ENCODE results near the gene CELF5.
A peak's percentile ranks its signal among the peaks of the same experiment; 100 is the strongest.

CELF5 gene

GRCh38 chr19:3276341-3276799, 51.9 kb downstream of the CELF5 start:
- no peak overlapping the region for H2BK5ac ChIP-seq (ENCODE audit: low read length)
- H3K9me3 ChIP-seq (replicated peaks in 1 of 2; ENCODE audit: control insufficient read depth in 2 of 2, insufficient read depth in 1 of 2, low read depth in 1 of 2, low read length in 2 of 2): peaks cover 2 to 6% of the 10 kb centered on the region in 2 donors
- H3K18ac ChIP-seq (ENCODE audit: low read length): no peak overlapping the region
- H2BK15ac ChIP-seq (ENCODE audit: low read length): no peak overlapping the region
- H3K9ac ChIP-seq (ENCODE audit: low read depth, low read length, poor library complexity): no peak overlapping the region
- H3K36me3 ChIP-seq (replicated peaks in 1 of 2; ENCODE audit: control insufficient read depth in 2 of 2, insufficient read depth in 2 of 2, low read length in 2 of 2): no peaks in the 10 kb centered on the region
- H3K4me3 ChIP-seq (ENCODE audit: low read length in 2 of 2): no peak overlapping the region
- no peak overlapping the region for H2BK120ac ChIP-seq (ENCODE audit: low read depth, low read length)
- H3K27me3 ChIP-seq (ENCODE audit: control insufficient read depth in 3 of 3, insufficient read depth in 3 of 3, low read depth in 1 of 3, low read length in 3 of 3): peaks cover 0 to 2% (median 0%) of the 10 kb centered on the region in 3 experiments
- H4K8ac ChIP-seq (ENCODE audit: low read depth, low read length): no peak overlapping the region
- no peak for DNase-seq (ENCODE audit: low spot score)
- no peak overlapping the region for H2AK5ac ChIP-seq (ENCODE audit: low read depth, low read length)
- no peak overlapping the region for H2BK12ac ChIP-seq (ENCODE audit: low read length)
- peak overlapping the region; percentile 25 for H2AFZ ChIP-seq (ENCODE audit: low read length)
- H4K91ac ChIP-seq (ENCODE audit: low read depth, low read length, poor library complexity): no peak overlapping the region
- WGBS, 2 donors (ENCODE audit: extremely low coverage in 2 of 2, insufficient read length in 2 of 2, insufficient replicate concordance in 1 of 2): no CpG with 5 or more reads among the region's 11 CpGs
- peak overlapping the region; percentile 67 for H3K4me2 ChIP-seq (ENCODE audit: insufficient read depth, low read length, poor library complexity, severe bottlenecking)
- no peak overlapping the region for H3K27ac ChIP-seq (replicated peaks; ENCODE audit: low read length)
- H3K4me1 ChIP-seq (ENCODE audit: control insufficient read depth in 2 of 2, insufficient read depth in 1 of 2, low read depth in 1 of 2, low read length in 2 of 2): peaks cover 9 to 26% of the 10 kb centered on the region in 2 donors
- no peaks in the 10 kb centered on the region for H3K79me1 ChIP-seq (ENCODE audit: low read depth, low read length)
- H3K4ac ChIP-seq (ENCODE audit: low read length): no peak overlapping the region
- no peak overlapping the region for H3K23ac ChIP-seq (ENCODE audit: low read depth, low read length, poor library complexity)
- H3K14ac ChIP-seq (ENCODE audit: low read length): no peak overlapping the region

- H3K4me1 ChIP-seq (ENCODE audit: control insufficient read depth in 2 of 2, insufficient read depth in 1 of 2, low read depth in 1 of 2, low read length in 2 of 2): peaks cover 9 to 21% of the 10 kb centered on the region in 2 donors
- H3K27ac ChIP-seq (replicated peaks; ENCODE audit: low read length): no peak overlapping the region
- peaks cover 0 to 2% (median 0%) of the 10 kb centered on the region in 3 experiments for H3K27me3 ChIP-seq (ENCODE audit: control insufficient read depth in 3 of 3, insufficient read depth in 3 of 3, low read depth in 1 of 3, low read length in 3 of 3)
- no peak overlapping the region for H3K4me2 ChIP-seq (ENCODE audit: insufficient read depth, low read length, poor library complexity, severe bottlenecking)
- no peak overlapping the region for H4K91ac ChIP-seq (ENCODE audit: low read depth, low read length, poor library complexity)
- no peak overlapping the region for H3K9ac ChIP-seq (ENCODE audit: low read depth, low read length, poor library complexity)
- H3K14ac ChIP-seq (ENCODE audit: low read length): no peak overlapping the region
- no peak overlapping the region for H3K23ac ChIP-seq (ENCODE audit: low read depth, low read length, poor library complexity)
- H2BK12ac ChIP-seq (ENCODE audit: low read length): no peak overlapping the region
- no peak overlapping the region for H2BK5ac ChIP-seq (ENCODE audit: low read length)
- no peak overlapping the region for H2AFZ ChIP-seq (ENCODE audit: low read length)
- DNase-seq (ENCODE audit: low spot score): no peak
- no peaks in the 10 kb centered on the region for H3K79me1 ChIP-seq (ENCODE audit: low read depth, low read length)
- no peak overlapping the region for H2BK15ac ChIP-seq (ENCODE audit: low read length)
- H3K4me3 ChIP-seq (ENCODE audit: low read length in 2 of 2): no peak overlapping the region
- H3K9me3 ChIP-seq (replicated peaks in 1 of 2; ENCODE audit: control insufficient read depth in 2 of 2, insufficient read depth in 1 of 2, low read depth in 1 of 2, low read length in 2 of 2): peaks cover 0 to 4% of the 10 kb centered on the region in 2 donors
- no peak overlapping the region for H4K8ac ChIP-seq (ENCODE audit: low read depth, low read length)
- H3K18ac ChIP-seq (ENCODE audit: low read length): no peak overlapping the region
- no peak overlapping the region for H2BK120ac ChIP-seq (ENCODE audit: low read depth, low read length)
- no peak overlapping the region for H2AK5ac ChIP-seq (ENCODE audit: low read depth, low read length)
- no peak overlapping the region for H3K4ac ChIP-seq (ENCODE audit: low read length)
- H3K36me3 ChIP-seq (replicated peaks in 1 of 2; ENCODE audit: control insufficient read depth in 2 of 2, insufficient read depth in 2 of 2, low read length in 2 of 2): peaks cover 0 to 3% of the 10 kb centered on the region in 2 donors
- WGBS, 2 donors (ENCODE audit: extremely low coverage in 2 of 2, insufficient read length in 2 of 2, insufficient replicate concordance in 1 of 2): no CpG with 5 or more reads among the region's 5 CpGs
Measured at GRCh38 chr19:3277649-3278048, 53.2 kb downstream of the CELF5 start.

GRCh38 chr19:3278294-3278693, 53.8 kb downstream of the CELF5 start:
- Histone ChIP-seq H3K4me3 (ENCODE audit: low read length in 2 of 2) (peak overlapping the region in 1 of 2 donors; percentile 34), H3K18ac (ENCODE audit: low read length) (no peak overlapping the region), H3K4me2 (ENCODE audit: insufficient read depth, low read length, poor library complexity, severe bottlenecking) (no peak overlapping the region), H2BK15ac (ENCODE audit: low read length) (no peak overlapping the region), H3K27ac (replicated peaks; ENCODE audit: low read length) (no peak overlapping the region), H2BK5ac (ENCODE audit: low read length) (no peak overlapping the region), H2BK120ac (ENCODE audit: low read depth, low read length) (no peak overlapping the region), H2BK12ac (ENCODE audit: low read length) (peak overlapping the region; percentile 80), H3K27me3 (ENCODE audit: control insufficient read depth in 3 of 3, insufficient read depth in 3 of 3, low read depth in 1 of 3, low read length in 3 of 3) (peaks cover 0 to 2% (median 0%) of the 10 kb centered on the region in 3 experiments), H3K9me3 (replicated peaks in 1 of 2; ENCODE audit: control insufficient read depth in 2 of 2, insufficient read depth in 1 of 2, low read depth in 1 of 2, low read length in 2 of 2) (no peaks in the 10 kb centered on the region), H3K23ac (ENCODE audit: low read depth, low read length, poor library complexity) (no peak overlapping the region), H3K36me3 (replicated peaks in 1 of 2; ENCODE audit: control insufficient read depth in 2 of 2, insufficient read depth in 2 of 2, low read length in 2 of 2) (peaks cover 0 to 3% of the 10 kb centered on the region in 2 donors), H2AK5ac (ENCODE audit: low read depth, low read length) (no peak overlapping the region), H3K14ac (ENCODE audit: low read length) (no peak overlapping the region), H3K9ac (ENCODE audit: low read depth, low read length, poor library complexity) (peak overlapping the region; percentile 32), H4K8ac (ENCODE audit: low read depth, low read length) (no peak overlapping the region), H2AFZ (ENCODE audit: low read length) (no peak overlapping the region), H3K79me1 (ENCODE audit: low read depth, low read length) (no peaks in the 10 kb centered on the region), H4K91ac (ENCODE audit: low read depth, low read length, poor library complexity) (no peak overlapping the region), H3K4me1 (ENCODE audit: control insufficient read depth in 2 of 2, insufficient read depth in 1 of 2, low read depth in 1 of 2, low read length in 2 of 2) (peaks cover 9 to 21% of the 10 kb centered on the region in 2 donors), H3K4ac (ENCODE audit: low read length) (no peak overlapping the region)
- no peak for DNase-seq (ENCODE audit: low spot score)
- 100% methylated on average over 3 of the region's 11 CpGs; no CpG with 5 or more reads in 1 of the 2 donors for WGBS, 2 donors (ENCODE audit: extremely low coverage in 2 of 2, insufficient read length in 2 of 2, insufficient replicate concordance in 1 of 2)

GRCh38 chr19:3278749-3279148, 54.3 kb downstream of the CELF5 start:
- Histone ChIP-seq H3K36me3 (replicated peaks in 1 of 2; ENCODE audit: control insufficient read depth in 2 of 2, insufficient read depth in 2 of 2, low read length in 2 of 2) (peaks cover 0 to 3% of the 10 kb centered on the region in 2 donors), H3K14ac (ENCODE audit: low read length) (no peak overlapping the region), H3K4ac (ENCODE audit: low read length) (no peak overlapping the region), H3K4me2 (ENCODE audit: insufficient read depth, low read length, poor library complexity, severe bottlenecking) (no peak overlapping the region), H4K91ac (ENCODE audit: low read depth, low read length, poor library complexity) (no peak overlapping the region), H3K27ac (replicated peaks; ENCODE audit: low read length) (no peak overlapping the region), H4K8ac (ENCODE audit: low read depth, low read length) (no peak overlapping the region), H3K4me1 (ENCODE audit: control insufficient read depth in 2 of 2, insufficient read depth in 1 of 2, low read depth in 1 of 2, low read length in 2 of 2) (peaks cover 9 to 21% of the 10 kb centered on the region in 2 donors), H3K9me3 (replicated peaks in 1 of 2; ENCODE audit: control insufficient read depth in 2 of 2, insufficient read depth in 1 of 2, low read depth in 1 of 2, low read length in 2 of 2) (no peaks in the 10 kb centered on the region), H2BK5ac (ENCODE audit: low read length) (no peak overlapping the region), H3K27me3 (ENCODE audit: control insufficient read depth in 3 of 3, insufficient read depth in 3 of 3, low read depth in 1 of 3, low read length in 3 of 3) (peaks cover 0 to 2% (median 0%) of the 10 kb centered on the region in 3 experiments), H3K9ac (ENCODE audit: low read depth, low read length, poor library complexity) (peak overlapping the region; percentile 32), H3K23ac (ENCODE audit: low read depth, low read length, poor library complexity) (no peak overlapping the region), H3K4me3 (ENCODE audit: low read length in 2 of 2) (peak overlapping the region in 1 of 2 donors; percentile 34), H3K18ac (ENCODE audit: low read length) (no peak overlapping the region), H2BK15ac (ENCODE audit: low read length) (no peak overlapping the region), H2AFZ (ENCODE audit: low read length) (no peak overlapping the region), H2AK5ac (ENCODE audit: low read depth, low read length) (no peak overlapping the region), H2BK120ac (ENCODE audit: low read depth, low read length) (no peak overlapping the region), H2BK12ac (ENCODE audit: low read length) (peak overlapping the region; percentile 80), H3K79me1 (ENCODE audit: low read depth, low read length) (no peaks in the 10 kb centered on the region)
- 100% methylated on average over 1 of the region's 5 CpGs; no CpG with 5 or more reads in 1 of the 2 donors for WGBS, 2 donors (ENCODE audit: extremely low coverage in 2 of 2, insufficient read length in 2 of 2, insufficient replicate concordance in 1 of 2)
- no peak for DNase-seq (ENCODE audit: low spot score)
